Esophagus muscularis mucosa (tissue), 3 donors: Measurements from ENCODE around the gene AKAP13.
"Not testable (repeated sequence)": the region's sequence is repeated elsewhere in the genome, so short reads cannot be mapped to it uniquely, and the experiment has no call there.

Experiments
- CTCF ChIP-seq, 3 experiments: fragments of 200-600 bp in 2 of 3; fragments of 450-650 bp in 1 of 3; sonication (generic) in 2 of 3; IDR thresholded peaks; one replicate each; pipeline ENCODE4 v1.5.1; 2017 to 2019; ENCODE audit warnings: antibody characterized with exemption in 3 of 3, mild to moderate bottlenecking in 2 of 3, moderate library complexity in 1 of 3
- POLR2A ChIP-seq: fragments of 450-650 bp; IDR thresholded peaks from one replicate; pipeline ENCODE4 v1.6.1; 2017; ENCODE audit warnings: antibody characterized with exemption, moderate library complexity, mild to moderate bottlenecking, low read depth

GRCh38 chr15:85345196-85345918 is 35.0 kb upstream of the AKAP13 start:
- not testable (repeated sequence) for TF ChIP-seq POLR2A; CTCF (IDR thresholded peaks at IDR 0.05)
